VCaP (cell line): ENCODE measurements around the gene EGFLAM.

Experiments used
- H3K27ac ChIP-seq: fragments of 450-650 bp; 2 replicates; pipeline ENCODE4 v1.5.1; 2017
- CTCF ChIP-seq: fragments of 450-650 bp; conservative IDR thresholded peaks from 2 replicates; pipeline ENCODE4 v1.5.1; 2017; ENCODE audit warnings: mild to moderate bottlenecking, moderate library complexity

EGFLAM gene

DNA sequence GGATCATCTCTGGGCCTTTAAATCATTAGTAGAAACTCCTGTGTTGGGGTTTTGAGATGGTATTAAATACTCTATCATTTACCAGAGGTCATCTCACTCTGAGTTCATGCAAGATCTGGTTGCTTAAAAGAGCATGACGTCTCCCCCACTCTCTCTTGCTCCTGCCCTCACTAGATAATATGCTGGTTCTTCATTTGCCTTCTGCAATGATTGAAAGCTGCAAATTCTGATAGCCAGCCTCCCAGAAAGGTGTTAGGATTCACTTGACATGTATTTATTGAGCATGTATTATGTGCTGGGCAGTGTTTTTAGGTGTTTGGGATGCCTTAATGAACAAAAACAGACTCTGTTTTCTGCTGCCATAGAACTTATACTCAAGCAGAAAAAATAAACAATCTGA lies 41.2 kb downstream of the EGFLAM start:
- no peak for TF ChIP-seq CTCF

GRCh38 chr5:38305148-38305547 lies 46.8 kb downstream of the EGFLAM start:
- no peak overlapping the region for H3K27ac ChIP-seq
- TF ChIP-seq CTCF = no peak

More for the DNA sequence above, 41.2 kb downstream of the EGFLAM start:
- H3K27ac ChIP-seq = no peak overlapping the region

GRCh38 chr5:38307845-38308244 lies 49.5 kb downstream of the EGFLAM start:
- no peak for TF ChIP-seq CTCF

DNA sequence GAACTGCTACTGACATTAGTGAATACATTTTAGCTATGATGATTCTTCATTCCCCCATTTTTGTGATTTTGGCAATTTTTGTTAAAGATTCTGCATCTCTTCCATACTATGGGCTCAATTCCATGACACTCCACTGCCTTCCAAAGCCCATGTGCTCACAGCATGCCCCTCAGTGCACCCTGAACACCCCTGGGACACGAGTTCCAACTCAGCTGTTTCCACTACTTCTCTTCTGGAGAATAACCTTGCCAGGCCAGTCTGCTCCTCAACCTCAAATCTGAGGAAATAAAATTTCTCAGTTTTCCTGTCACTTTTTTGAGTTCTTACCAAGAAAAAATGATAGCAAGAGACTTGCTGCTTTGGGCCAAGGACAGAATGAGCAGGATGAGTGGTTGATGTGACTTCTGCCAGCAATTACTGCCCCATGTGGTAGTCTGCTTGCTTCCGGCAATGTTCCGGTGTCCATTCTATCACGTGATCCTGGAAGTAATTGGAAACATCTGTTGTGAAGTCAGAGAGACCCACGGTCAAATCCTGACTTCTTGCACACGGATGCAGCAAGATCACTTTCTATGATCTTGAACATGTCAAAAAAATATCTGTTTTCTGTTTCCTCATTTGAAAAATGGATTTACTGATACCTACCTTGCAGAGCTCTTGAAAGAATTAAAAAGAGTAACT lies 58.3 kb downstream of the EGFLAM start:
- TF ChIP-seq CTCF = no peak
- H3K27ac ChIP-seq = no peak overlapping the region

More at GRCh38 chr5:38307845-38308244, 49.5 kb downstream of the EGFLAM start:
- no peak overlapping the region for H3K27ac ChIP-seq

GRCh38 chr5:38317868-38318267 lies 59.5 kb downstream of the EGFLAM start:
- H3K27ac ChIP-seq = no peak overlapping the region
- TF ChIP-seq CTCF = no peak

DNA sequence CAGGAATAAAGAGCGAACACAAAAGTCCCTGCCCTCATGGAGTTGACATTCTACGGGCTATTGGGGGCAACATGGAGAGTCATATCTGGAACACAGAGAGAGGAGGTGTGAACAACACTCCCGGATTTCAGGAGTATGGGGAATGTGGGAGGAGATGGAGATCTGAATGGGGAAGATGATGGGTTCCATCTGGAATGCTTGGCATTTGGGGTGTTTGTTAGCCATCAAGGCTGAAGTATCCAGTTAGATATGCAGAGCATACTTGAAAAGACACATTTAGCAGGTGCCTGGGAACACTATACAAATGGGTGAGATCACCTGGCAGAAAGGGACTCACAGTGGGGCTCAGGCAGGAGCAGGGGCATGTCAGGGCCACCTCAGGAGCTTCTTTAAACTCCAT lies 61.1 kb downstream of the EGFLAM start:
- TF ChIP-seq CTCF = no peak
- H3K27ac ChIP-seq = no peak overlapping the region

GRCh38 chr5:38321978-38322377 lies 63.6 kb downstream of the EGFLAM start:
- no peak overlapping the region for H3K27ac ChIP-seq
- TF ChIP-seq CTCF = no peak
